ENCODE measurements around the gene TYRP1.
"Not testable (repeated sequence)": the region's sequence is repeated elsewhere in the genome, so short reads cannot be mapped to it uniquely, and the experiment has no call there.

Gene TYRP1, protein sequence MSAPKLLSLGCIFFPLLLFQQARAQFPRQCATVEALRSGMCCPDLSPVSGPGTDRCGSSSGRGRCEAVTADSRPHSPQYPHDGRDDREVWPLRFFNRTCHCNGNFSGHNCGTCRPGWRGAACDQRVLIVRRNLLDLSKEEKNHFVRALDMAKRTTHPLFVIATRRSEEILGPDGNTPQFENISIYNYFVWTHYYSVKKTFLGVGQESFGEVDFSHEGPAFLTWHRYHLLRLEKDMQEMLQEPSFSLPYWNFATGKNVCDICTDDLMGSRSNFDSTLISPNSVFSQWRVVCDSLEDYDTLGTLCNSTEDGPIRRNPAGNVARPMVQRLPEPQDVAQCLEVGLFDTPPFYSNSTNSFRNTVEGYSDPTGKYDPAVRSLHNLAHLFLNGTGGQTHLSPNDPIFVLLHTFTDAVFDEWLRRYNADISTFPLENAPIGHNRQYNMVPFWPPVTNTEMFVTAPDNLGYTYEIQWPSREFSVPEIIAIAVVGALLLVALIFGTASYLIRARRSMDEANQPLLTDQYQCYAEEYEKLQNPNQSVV

DNA sequence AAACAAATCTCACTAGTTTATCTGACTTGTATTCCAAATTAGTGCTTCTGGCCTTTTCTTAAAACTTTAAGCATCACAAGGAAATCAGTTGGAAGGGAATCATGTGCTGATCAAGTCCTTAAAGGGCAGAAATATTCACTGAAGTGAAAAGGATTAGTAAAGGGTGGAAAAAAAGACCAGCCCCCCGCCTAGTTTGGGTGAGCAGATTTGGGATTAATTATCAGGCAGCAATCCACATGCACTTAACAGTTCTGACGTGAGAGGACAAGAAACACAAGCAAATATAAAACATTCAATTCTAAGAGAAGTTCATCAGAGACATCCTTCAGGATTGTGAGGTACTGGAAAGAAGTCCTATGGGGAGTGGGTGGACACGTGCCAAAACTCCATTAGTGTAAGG, at the start of gene TYRP1:
TSS of gene TYRP1 (plus strand) at position 245 of the 400 bp plus-strand sequence. CDS start 612 bp downstream, outside the sequence.
- no peak for DNase-seq

DNA sequence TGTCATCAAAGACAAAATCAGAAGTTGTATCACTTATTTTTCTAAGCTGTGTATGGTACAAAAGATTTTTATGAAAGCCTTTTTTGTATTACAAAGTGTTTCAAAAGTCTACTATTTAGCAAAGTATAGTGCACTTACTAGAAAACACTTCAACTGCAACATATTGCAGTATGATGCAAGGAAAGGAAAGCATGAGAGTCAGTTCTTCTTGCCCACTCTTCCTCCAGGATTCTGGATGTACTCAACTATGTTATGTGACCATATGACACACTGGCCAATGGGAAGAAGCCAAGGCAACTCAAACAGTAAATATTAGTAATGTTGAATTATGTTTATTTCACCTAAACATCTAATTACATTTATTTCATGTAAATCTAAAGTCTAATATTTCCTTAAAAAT, 49.5 kb upstream of the TYRP1 start:
- no peak for DNase-seq

DNA sequence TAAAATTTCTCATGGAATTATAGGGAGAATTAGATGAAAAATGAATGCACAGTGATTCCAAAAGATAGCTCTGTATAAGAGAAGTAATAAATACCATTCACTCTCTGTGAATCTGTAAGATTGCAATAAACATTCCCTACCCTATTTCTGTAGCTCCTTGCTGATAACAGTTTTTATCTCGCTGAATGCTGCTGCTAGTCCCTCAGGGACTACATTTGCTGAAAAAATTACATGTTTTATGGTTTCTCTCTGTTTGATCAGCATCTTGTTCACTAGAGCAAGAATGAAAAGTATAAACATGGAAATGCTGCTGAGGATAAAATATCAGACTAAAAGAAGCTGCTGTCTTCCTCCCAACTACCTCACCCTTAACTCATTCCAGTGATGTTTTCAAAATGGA, 44.3 kb upstream of the TYRP1 start:
- no peak for DNase-seq

DNA sequence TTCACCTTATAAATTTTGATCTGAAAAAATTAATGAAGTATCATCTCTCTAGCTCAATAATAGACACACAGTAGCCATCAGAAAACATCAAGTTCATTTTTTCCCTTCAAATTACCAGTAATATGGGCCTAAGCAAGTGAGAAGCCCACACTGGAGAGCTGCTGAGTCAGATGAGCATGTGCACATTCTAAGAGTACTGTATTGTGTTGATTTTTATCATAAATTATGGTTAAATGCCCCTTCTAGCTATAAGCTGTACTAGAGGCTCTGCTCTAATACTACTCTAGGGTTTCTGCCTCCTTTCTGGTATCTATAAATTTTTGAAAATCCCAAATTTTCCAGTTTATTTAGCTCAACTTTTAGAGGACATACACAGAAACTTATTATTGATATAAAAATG, 42.1 kb upstream of the TYRP1 start:
- DNase-seq: no peak

DNA sequence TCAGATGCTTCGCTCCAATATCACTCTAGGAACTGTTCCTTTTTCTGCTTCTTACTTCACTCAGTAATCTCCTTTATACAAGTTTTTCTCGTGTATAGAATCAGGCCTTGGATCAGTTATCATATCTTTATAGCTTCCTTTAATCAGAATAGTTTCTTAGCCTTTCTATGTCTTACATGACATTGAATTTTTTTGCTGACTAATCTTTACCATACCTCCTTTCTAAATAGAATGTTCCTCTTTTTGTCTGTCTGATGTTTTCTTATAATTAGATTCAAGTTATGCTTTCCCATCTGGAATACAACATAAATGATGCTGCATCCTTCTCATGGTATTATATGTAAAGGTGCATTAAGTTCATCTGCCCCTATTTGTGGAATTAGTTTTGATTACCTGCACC, 40.2 kb upstream of the TYRP1 start:
- no peak for DNase-seq

DNA sequence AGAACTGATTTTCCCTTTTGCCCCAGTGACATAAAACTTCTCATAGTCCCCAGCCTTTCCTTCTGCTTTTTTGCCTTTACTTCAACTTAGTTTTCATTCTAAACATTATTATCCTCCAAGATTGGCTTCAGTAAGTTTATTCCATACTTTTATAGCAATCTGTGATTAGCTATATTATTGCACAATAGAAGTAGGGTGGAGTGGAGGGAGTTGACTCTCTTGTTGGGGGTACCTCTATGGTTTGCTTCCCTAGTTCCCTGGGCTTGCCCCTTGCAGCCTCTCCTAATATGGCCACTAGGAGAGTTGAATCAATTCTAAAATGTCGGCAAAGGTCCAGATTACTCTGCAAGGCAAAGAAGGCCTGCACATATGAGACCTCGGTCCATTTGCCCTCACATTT, 36.4 kb upstream of the TYRP1 start:
- DNase-seq: no peak

DNA sequence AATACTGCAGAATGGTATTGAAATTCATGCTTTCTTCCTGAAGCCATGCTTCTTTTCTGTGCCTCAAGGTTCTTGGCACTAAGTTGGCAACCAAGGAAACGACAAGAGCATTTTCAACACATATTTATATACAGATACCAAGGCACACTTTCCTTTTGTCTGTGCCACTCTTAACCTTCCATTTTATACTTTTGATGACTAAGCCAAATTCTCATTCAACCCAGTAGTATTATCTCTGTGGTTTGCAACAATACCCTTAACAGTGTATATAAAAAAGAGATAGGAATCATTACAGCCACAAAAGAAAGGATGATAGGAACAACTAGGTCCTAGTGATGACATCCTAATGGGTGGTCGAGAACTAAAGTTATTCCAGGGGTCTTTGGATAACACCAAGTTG, 36.0 kb upstream of the TYRP1 start:
- DNase-seq: no peak

DNA sequence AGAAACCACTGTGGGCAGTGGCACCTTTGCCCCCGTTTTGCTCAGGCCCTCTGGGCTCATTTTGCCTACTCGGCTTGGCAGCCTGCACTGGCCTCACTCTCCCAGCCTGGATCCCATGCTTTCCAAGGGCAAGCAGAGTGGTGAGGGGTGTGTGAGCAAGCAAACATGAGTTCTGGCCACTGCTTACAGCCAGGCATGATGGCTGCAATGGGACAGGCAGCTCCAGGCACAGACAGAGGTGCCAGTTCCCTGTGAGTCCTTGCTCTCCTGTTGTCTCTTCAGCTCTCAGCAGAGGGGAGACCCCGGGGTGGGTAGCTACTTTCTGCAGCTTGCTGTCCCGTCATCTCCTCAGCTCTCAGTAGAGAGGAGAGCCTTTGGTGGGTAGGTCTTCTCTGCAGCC, 35.2 kb upstream of the TYRP1 start:
- no peak for DNase-seq

DNA sequence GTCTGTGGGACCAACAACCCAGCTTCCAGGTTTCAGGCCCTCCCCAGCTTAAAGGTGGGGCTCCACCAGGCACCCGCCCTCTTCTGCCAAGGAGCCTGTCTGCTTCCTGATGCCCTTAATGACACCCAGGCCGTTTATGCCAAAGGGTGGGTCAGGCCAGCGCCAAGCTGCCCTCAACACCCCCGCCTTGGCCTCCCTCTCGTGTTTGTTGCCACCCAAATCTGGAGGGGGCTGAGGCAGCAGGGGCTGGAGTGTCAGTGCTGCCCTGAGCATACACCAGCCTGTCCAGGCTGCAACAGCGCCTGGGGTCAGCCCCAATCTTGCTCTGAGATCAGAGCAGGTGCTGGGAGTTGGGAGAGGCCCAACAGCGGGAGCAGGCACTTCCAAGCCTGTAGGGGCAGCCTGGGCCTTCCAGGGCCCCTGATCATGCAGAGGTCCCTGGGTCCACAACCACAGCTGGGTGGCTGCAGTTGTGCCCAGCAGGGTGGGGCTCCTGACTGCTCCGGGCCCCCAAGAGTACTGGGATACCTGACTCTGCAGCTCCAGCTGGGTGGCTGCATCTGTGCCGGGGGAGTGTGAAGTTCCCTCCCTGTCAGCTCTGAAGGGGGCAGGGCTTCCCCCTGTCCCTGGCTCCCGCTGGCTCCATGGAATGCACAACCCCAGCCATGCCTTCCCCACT, 34.5 kb upstream of the TYRP1 start:
- no peak for DNase-seq

DNA sequence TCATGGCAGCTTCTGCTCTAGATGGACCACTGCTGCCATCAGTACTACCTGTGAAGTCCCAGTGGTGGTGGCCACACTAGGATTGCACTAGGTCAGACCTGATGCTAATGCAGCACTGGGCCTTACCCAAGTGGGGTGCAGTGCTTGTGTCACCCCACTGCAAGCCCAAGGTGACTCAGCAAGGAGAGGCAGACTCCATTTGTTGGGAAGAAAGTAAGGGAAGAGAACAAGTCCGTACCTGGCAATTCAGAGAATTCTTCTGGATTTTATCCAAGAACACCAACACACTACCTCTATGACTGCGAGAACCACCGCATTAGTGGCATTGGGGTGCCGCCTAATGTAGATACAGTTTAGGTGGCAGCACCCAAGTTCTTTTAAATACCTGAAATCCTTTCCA, 34.0 kb upstream of the TYRP1 start:
- DNase-seq: no peak

DNA sequence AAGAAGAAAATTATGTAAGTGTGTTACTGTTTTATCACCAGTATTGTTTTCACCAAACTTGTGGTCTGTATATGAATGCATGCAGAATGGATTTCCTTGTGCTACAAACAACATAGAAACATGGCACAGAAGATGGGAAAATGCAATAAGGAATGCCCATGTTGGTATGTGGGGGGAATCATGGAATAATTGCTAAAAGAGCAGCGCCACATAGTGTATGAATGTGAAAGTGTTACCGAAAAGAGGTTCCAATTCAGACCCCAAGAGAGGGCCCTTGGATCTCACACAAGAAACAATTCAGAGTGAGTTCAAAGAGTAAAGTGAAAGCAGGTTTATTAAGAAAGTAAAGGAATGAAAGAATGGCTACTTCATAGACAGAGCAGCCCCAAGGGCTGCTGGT, 26.4 kb upstream of the TYRP1 start:
- no peak for DNase-seq

DNA sequence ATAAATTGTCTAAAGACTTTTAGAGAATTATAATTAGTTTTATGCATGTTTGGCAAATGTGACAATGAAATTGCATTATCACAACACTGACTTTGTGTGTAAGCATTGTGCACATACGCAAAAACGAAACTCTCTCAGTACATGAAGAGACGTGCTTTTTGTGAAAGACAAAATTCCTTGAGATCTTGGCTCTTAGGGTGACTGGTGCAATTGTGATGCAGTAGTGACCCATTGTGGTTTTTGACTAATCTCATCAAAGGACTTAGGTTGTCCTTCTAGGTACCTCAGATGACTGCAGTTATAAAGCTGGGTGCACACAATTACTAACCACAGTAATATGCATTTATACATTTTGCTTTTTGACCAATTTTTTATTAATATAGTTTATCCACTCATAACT, 25.3 kb upstream of the TYRP1 start:
- DNase-seq: no peak

DNA sequence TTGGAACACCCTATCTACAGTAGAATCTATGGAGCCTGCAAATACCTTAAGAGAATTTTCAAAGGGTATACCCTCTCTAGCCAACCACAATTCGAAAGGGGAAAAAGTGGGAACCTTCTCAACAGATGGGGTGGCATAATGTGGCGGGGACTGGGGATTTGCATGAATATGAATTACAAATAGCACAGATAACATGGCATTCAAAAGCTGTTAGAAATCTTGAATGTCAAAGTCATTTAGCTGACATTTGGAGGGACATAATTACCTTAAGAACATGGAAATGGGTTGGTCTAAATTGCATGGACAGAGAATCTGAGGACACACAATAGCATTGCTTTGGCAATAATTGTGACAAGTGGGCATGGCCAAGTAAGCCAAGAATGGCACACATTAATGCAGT, 23.2 kb upstream of the TYRP1 start:
- no peak for DNase-seq

DNA sequence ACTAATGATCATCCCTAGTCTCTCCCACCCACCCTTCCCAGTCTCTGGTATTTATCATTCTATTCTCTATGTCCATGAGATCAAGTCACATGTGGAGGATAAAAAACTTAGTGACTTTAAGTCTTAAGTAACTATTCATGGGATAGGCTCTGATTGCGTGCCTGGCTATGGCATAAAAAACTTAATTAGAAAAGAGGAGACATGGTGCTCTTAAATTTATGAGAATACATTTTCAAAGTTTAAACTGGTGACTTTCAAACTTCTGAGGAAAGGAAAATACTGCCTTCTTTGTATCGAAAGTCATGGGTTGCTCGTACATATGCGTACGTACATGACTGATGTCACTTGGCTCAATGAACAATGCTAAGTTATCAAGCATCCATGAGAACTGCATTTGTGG, 18.2 kb upstream of the TYRP1 start:
- no peak for DNase-seq

DNA sequence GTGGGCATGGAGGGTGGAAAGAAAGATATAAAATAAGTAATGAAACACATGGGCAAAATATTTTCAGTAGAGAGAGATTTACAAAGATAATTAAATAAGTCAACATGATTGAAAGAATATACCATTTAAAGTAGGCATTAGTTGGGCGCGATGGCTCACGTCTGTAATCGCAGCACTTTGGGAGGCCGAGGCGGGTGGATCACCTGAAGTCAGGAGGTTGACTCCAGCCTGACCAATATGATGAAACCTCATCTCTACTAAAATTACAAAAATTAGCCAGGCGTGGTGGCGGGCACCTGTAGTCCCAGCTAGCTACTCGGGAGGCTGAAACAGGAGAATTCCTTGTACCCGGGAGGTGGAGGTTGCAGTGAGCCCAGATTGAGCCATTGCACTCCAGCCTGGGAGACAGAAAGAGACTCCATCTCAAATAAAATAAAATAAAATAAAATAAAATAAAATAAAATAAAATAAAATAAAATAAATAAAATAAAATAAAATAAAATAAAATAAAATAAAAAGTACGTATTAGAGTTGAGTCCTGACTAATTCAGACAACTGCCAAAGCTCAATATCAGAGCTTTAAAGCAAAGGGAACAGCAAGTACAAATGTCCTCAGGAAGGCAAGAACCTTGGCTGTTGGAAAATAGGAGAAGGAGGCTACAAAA, 15.6 kb upstream of the TYRP1 start:
- DNase-seq: not testable (repeated sequence)

DNA sequence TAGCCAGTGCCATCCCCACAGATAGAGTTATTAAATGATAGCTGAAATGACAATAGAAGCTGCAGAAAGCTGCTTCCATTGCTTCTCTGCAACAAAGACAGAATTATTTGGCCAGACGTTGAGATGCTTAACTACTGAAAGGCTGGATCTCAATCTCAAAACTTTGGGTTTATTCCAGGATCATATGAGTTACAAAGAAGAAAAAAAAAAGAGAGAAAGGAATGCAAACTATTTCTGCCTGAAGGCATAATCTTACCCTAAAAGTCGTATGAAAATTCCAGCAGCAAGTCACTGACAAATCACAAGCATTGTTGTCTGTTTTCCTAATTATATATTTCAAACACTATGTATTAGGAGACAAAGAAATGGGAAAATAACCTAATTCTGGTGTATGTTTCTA, 12.8 kb upstream of the TYRP1 start:
- no peak for DNase-seq

DNA sequence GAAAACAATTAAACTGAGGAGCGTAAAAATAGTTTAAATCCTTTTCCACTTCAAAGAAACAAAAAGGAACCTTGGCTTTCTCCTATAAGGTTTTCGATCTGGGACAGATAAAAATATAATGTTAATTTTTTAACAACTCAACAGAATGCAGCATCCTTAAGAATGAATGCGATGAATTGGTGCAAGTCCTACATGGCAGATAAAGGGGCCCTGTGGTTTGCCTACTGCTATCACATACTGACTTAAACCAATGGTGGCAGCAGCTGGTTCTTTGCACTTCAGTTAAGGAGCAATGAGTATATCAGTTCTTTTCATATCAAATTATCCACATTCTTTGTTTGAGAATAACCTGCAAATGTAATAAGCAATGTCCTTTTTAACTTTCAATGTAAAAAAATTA, 12.4 kb upstream of the TYRP1 start:
- DNase-seq: no peak

DNA sequence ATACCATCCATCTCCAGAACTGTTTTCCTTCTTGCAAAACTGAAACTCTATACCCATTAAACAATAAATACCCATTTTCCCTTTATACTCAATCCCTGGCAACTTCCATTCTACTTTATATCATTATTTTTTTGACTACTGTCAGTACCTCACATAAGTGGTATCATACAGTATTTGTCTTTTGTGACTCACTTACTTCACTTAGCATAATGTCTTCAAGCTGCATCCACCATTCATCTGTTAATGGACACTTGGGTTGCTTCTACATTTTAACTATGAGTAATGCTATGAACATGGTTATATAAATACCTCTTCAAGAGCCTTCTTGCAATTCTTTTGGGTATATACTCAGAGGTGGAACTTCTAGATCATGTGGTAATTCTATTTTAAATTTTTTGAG, 11.6 kb upstream of the TYRP1 start:
- DNase-seq: no peak

DNA sequence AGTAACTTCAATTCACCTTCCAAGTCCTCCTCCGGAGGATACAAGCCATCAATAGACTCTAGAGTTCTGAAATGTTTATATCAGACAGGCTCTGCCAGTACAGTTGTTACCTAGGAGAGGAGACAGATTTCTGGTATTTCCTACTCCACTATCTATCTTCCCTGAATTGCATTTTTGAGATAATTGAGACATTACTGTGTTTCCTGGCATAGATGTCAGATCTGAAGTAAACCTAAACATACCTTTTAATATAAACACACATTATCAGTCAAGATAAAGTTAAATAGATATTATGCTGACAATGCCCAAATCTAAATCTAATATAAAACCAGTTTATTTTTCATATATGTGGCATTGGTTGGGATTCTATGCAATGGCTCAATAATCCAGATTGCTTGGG, 8.2 kb upstream of the TYRP1 start:
- DNase-seq: no peak

DNA sequence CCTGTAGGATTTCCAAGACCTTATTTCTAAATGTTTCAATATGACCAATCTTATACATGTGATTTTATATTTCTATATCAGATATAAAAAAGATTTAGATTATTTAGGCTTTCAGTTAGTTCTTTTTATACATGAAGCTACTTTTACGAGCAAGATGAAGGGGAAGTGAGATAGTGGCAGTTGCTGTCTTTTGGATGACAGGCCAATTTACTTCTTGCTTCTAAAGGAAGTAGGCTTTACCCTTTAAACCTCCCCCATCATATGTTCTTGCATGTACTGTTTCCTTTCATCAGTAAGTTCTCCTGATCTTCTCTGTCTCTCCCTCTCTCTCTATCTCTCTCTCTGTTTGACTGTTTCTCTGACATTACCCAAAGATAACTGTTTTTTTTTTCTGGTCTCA, 4.0 kb upstream of the TYRP1 start:
- no peak for DNase-seq

DNA sequence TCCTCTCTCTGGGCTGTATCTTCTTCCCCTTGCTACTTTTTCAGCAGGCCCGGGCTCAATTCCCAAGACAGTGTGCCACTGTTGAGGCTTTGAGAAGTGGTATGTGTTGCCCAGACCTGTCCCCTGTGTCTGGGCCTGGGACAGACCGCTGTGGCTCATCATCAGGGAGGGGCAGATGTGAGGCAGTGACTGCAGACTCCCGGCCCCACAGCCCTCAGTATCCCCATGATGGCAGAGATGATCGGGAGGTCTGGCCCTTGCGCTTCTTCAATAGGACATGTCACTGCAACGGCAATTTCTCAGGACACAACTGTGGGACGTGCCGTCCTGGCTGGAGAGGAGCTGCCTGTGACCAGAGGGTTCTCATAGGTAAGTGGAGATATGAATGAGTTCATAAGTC, 828 bp downstream of the TYRP1 start:
- DNase-seq: no peak

DNA sequence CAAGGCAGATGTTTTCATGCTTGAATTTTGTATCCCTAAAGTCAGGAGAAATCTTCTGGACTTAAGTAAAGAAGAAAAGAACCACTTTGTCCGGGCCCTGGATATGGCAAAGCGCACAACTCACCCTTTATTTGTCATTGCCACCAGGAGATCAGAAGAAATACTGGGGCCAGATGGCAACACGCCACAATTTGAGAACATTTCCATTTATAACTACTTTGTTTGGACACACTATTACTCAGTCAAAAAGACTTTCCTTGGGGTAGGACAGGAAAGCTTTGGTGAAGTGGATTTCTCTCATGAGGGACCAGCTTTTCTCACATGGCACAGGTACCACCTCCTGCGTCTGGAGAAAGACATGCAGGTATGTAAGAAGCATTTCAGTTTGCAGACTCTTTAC, 2.3 kb downstream of the TYRP1 start:
- no peak for DNase-seq

DNA sequence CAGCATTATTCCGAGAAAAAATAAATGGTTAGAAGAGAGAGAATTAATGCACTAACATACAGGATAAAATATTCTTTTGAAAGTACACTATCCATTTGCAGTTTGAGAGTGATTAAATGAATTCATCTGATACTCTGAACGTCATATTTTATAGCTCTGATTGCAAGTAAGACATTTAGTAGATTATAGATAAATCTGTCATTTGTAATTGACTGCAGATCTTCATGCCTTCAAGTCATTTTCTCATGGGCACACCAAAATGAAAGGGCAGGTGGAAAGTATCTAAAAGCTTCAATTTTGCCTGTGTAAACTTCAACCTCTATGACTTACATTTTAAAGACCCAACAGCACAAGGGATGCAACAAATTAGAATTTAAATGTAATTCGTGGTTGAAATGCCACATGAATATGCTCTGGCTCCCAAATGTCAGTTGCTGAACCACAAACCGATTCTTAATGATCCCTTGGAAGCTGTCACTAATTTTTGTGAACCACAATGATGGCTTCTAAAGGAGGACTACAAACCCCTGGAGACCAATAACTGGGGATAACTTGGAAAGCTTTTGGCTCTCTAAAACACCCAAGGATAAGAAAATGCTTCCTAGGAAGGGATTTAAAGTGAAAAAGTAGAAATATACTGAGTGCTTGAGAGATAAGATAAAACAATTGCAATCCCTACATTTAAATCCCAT, 3.9 kb downstream of the TYRP1 start:
- no peak for DNase-seq

Measured in NCI-H2171 treated with DMSO at 0.1 percent for 48 hours (cell line).